Measurements from ENCODE around the gene ARHGEF4. TPM values are rescaled to one million over a fixed set of nuclear protein-coding genes. Genes with fewer than 3 reads are reported as not detected.

The ARHGEF4 gene
- polyA plus RNA-seq, 4 donors: 6.2 to 15.7 (median 7.8) TPM

DNA sequence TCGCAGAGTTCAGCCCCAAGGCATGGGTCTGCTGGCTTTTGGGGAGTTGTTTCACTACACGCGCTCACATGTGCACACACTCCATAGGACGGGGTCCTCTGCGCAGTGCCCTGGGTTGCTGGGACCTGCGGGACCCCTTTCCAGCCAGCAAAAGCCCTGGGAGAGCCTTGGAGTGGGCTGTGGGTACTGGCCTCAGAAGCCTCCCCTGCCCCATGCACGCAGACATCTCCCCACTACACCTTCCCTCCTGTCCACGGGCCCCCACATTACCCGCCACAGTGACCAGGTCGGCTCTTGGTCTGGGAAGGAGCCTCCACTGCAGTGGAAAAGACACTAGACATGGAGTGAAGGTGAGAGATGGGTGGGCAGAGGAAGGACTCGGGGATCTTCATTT lies 208.0 kb downstream of the ARHGEF4 start:
- DNase-seq (ENCODE audit: low read depth in 4 of 4, low spot score in 3 of 4): no peak

DNA sequence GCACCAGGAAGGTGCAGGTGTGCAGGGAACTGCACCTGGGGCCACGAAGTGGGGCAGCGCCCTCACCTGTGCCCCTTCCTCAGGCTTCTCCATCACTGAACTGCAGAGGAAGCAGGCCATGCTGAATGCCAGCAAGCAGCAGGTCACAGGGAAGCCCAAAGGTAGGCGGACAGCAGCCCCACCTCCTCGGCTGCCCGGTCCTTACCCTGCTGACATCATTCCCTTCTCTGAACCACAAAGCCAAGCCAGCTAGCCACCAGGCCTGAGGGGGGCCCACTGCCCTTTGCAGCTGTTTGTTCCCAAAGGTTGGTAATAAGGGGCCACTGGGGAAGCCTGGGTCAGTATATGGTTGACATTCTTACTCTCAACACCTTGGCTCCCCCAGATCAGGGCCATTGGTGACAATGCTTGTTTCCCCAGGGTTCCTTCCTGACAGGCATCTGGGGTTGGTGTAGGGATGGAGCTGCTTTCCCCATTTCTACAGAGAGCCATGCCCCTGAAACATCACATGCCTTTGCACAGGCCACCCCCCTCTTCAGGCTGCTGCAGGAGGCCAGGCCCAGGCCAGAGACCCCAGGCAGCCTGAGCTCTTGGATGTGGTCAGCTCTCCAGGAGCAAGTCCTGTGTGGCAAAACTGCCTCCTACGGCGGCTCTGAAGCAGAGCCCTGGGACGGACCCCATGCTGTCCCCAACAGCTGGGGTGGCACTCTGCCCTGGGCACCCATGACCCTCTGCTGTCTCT lies 208.7 kb downstream of the ARHGEF4 start:
- DNase-seq (ENCODE audit: low read depth in 4 of 4, low spot score in 3 of 4): no peak

DNA sequence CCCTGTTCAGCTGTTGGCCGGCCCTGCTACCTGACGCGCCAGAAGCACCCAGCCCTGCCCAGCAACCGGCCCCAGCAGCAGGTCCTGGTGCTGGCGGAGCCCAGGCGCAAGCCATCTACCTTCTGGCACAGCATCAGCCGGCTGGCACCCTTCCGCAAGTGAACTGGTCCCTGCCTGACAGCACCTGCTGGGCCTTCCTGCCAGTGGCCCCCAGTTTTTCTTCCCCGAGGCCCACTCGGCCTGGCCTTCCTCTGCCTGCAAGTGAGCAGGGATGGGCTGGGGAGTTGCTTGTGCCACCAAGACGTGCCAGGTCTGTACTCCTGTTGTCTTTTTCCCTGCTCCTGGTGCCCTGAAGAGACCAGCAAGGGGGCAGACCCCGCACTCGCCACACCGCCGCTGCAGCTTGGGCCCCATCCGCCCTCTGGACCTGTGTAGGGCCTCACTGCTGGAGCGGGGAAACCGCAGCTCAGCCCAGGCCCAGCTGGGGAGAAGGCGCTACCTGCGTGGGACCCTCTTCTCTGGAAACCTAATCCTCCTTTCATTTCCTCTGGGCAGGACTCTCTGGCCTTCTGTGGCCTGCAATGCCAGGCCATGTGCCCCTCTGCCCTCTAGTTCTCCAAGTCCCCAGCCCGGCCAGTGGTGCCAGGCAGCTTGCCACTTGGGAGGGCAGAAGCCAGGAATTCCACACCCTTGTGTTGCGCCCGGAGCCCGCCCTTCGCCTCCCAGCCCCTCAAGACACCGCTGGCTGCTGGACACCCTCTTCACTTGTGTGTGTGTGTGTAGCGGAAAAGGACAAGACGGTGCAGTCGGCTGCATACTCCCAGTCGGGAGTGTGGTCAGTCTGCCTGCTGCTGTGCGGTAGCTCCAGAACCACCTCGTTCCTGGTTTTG lies 209.6 kb downstream of the ARHGEF4 start:
- DNase-seq (ENCODE audit: low read depth in 4 of 4, low spot score in 3 of 4): no peak

DNA sequence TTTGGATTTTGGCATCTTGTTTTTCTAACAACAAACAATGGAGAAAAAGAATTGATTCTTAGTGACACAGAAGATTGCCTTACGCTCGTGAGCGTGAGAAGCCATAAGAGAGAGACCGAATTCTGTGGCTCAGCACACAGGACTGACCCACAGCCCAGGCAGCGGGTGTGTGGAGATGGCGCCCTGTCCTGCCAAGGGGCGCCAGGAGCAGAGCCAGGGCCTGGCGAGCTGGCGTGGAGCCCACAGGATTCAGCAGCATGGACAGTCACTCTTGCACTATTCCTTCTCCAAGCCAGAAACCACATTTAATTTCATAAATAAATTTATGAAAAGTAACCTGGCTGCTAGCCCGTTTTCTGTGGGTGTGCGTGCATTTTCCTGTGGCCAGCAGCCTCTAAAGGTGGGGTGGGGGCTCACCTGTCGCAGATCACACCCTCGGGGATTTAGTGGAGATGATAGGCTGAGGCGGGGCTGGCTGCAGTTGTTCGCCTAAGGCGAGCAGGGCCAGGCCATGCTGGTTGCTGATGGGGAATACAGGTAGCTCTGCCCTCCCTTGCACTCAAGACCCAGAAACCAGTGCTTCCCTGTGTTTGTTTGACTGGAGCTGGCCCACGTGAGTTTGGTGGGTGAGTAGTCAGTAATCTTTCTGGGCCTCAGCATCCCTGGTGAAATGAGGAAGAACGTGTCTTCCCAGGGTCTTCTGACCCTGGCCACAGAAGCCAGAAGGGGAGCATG lies 210.4 kb downstream of the ARHGEF4 start:
- DNase-seq (ENCODE audit: low read depth in 4 of 4, low spot score in 3 of 4): no peak

DNA sequence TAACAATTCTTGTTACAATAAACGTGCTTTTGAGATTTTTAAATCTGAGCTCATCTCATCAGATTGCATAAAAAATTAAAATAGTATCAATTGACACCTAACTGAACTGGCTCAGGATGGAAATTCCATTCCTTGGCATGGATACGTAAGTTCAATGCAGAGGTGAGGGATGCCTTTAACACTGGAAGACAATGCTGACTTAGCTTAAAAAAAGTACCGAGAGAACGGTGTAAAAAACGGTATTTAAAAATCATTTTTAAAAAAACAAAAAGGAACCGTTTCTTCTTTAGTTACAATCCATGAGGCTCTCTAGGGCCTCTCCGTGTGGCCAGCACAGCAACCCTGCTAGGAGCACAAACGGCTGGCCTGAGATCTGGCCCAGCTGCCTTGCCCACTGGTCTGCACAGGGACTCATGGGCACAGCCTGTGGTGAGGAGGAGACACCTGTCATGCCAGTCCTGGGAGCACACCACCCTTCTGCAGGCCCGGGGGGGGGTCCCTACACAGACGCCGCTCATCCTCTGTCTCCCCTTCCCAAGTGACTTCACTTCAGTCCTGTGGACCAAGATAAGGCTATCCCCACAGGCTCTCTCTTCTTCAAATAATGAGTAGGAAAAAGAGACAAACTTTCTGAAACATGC lies 211.3 kb downstream of the ARHGEF4 start:
- DNase-seq (ENCODE audit: low read depth in 4 of 4, low spot score in 3 of 4): no peak

DNA sequence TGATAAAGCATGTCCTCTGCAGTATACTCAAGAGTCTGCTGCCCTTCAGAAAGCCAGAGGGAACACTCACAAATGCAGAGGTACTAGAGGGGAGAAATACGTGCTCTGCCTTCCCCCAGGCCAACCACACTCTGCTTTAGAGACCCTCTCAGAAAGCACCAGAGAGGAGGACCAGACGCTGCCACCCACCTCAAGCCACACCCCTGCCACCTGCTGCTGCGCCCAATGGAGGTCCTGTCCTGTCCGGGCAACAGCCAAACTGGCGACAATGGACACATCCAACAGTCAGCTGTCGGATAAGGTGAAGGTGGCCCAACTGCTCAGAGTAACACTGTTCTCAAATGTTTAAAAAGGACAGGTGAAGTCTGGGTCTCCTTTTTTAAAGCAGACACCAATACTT lies 211.9 kb downstream of the ARHGEF4 start:
- no peak for DNase-seq (ENCODE audit: low read depth in 4 of 4, low spot score in 3 of 4)

DNA sequence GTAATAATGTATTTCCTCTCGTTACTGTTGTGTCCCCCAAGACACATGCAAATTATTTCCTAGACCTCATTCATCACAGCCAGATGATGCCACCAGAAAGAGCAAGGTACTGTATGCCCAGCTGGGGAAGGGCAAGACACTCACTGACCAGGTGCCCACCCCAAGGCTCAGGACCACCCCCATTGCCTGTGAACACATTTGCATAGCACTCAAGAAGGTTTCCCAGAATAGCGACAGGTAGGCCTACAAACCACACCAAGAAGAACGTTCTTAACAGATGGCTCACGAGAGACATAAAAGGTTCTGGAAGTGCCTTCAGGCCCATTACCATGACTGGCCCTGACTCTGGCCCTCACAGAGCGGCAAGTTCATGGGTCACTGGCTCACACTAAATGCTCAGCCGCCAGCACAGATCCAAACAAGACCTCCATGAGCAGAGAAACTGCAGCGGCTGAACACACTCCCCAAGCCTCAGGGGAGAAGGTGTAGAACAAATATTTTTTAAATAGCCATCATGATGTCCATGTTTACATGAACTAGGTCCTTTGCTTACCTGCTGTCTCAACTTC lies 212.5 kb downstream of the ARHGEF4 start:
- no peak for DNase-seq (ENCODE audit: low read depth in 4 of 4, low spot score in 3 of 4)

DNA sequence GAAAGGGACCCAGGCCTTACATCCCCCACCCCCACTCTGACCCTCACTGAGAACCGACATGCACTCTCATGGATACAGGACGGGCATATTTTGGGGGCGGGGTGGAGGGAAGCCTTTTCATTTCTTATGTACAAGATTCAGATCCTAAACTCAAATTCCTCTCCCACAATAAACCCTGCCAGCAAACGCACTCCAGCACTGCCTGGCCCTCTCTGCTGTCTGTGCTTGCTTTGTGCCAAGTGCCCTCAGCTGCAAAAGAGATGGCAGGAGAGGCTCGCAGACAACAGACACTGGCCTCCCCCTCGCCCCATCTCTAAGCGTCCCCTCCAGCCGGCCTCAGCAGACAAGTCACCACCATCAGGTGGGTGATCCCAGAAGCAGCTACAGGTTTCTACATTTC lies 214.2 kb downstream of the ARHGEF4 start:
- no peak for DNase-seq (ENCODE audit: low read depth in 4 of 4, low spot score in 3 of 4)

DNA sequence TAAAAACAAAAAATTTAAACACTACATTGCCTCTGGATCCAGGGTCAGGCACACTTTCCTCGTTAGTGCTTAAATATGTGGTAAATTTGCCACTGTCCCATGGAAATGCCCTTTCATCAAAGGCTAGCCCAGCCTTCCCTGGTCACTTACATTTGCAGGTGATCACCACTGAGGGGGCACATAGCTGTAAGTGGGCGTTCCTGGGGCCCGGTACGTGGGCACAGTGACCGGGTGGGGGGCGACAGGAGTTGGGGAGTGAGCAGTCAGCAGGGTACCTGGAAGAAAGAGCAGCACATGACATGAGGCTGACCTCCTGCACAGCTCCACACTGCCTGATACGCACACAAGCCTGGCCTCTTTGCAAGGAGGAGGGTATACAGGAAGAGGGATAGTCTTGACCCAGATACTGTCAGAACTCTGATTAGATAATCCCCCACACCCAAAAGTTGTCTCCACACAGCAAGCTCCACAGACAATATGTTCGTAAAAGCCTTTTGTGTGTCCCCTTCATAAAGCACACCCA lies 216.1 kb downstream of the ARHGEF4 start:
- DNase-seq (ENCODE audit: low read depth in 4 of 4, low spot score in 3 of 4): no peak

DNA sequence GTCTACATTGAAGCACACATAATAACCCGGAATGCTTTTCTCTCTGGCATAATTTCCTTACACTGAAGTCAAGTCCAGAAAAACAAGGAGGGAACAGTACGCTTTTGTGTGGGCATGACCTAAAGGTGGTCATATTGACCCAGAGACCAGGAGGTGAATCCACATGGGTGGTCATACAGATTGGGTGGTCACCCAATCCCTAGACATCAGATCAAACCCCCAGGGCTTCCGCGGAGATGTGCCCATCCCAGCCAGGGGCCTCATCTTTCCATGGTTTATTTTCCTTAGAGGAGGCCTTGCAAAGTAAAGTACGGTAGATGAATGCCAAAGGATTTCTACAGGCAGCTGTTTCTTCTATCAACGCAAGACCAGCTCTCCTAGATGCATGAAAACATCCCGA lies 217.8 kb downstream of the ARHGEF4 start:
- DNase-seq (ENCODE audit: low read depth in 4 of 4, low spot score in 3 of 4): no peak

DNA sequence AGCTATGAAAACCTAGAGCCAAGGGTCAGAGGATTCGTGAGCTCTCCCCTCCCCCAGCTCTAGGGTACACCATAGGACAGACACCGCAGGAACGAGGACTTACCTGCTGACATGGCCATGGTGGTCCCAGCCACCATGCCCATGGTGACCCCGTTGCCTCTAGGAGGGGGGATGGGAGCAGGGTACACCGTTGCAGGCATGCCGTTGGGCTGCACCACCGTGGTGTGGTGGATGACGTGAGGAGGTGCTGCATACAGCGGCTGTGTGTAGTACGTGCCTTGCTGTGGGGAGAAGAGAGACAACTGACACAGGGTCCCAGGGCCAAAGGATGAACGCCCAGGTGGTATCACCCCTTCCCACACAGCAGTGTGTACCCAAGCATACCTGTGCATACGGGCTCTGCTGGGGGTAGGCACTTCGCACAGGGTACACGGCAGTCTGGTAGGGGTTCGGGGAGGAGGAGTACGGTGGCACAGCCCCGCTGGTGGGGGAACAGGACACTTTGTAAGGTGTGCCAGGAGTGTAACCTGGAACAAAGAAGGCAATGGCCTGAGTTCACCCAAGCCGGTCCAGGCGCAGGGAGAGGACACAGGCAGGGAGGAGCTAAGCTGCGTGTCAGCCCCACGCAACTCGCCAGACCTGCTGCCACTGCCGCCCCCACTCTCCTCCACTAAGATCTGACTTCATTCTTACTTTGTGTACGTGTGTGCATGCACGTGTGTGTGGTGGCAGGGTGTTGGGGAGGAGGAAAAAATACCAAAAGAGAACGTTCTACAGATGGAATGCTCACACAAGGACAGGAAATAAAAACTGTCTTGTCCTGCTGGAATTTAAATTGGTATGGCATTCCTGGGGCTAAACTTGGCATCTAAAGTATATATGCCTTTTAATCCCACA lies 218.7 kb downstream of the ARHGEF4 start:
- no peak for DNase-seq (ENCODE audit: low read depth in 4 of 4, low spot score in 3 of 4)

DNA sequence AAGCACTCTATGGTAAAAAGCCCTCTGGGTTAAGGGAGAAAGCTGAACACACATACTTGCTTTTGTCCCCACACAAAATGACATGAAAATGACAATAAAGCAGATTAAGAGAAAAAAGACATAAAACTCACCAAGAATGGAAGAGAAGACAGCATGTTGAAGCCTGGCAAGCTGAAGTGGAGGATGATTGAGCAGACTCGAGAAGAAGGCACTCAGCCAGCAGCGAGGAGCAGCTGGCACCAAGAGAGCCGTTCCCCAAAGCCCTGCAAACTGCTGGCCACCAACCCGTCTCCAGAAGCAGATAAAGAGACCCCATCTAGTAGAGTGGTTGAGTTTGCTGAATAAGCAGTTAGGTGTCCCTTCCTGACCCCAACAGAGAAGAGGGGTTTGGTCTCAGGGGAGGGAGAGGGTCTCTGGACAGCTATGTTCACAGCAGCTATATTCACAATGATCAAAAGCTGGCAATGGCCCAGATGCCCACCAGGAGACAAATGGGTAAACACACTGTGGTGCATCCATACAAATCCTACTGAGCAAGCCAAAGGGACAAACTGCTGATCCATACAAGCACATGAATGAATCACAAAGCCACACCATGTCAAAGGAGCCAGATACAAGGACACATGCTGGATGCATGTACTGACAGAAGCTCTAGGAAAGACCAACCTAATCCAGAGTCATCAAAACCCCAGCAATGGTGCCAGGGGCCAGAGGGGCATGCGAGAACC lies 219.7 kb downstream of the ARHGEF4 start:
- no peak for DNase-seq (ENCODE audit: low read depth in 4 of 4, low spot score in 3 of 4)

DNA sequence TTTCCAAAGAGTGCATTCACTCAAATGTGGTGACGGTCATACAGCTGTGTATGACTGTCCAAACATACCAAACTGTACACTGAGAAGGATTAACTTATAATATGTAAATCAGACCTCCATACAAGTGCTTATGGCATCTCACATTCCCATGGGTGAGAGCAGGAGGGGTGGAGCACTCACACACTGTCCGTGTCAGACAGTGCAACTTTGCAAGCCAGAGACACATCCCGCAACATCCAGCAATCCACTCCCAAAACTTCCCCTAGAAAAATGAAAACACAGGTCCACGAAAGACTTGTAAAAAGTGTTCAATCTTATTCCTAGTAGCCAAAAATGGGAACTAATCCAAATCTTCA lies 220.2 kb downstream of the ARHGEF4 start:
- DNase-seq (ENCODE audit: low read depth in 4 of 4, low spot score in 3 of 4): no peak

DNA sequence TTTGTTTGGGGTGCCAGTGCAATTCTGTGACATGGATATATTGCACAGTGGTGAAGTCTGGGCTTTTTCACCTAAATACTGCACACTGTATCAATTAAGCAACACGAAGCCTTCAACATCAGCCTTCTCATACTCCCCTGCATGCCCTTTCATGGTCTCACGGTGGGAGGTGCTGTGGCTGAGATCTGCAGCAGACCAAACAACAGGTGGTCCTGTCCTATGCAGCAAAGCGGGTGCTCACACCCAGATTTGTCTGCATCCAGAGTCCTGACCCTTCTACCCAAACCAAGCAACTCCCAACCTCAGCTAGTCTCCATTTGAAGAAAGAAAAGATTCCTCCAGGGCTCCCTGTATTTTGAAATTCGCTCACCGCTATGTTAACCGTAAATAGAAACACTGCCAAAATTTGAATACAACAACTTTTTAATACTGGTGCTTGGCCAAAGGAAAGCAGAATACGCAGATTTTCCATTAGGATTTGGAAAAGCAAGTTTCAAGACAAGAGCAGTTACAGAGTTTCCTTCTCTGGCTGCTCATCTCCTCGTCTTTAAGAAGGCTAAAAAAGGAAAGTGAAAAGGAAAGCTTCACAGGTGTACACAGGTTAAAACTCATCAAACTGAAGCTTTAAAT lies 221.6 kb downstream of the ARHGEF4 start:
- no peak for DNase-seq (ENCODE audit: low read depth in 4 of 4, low spot score in 3 of 4)

DNA sequence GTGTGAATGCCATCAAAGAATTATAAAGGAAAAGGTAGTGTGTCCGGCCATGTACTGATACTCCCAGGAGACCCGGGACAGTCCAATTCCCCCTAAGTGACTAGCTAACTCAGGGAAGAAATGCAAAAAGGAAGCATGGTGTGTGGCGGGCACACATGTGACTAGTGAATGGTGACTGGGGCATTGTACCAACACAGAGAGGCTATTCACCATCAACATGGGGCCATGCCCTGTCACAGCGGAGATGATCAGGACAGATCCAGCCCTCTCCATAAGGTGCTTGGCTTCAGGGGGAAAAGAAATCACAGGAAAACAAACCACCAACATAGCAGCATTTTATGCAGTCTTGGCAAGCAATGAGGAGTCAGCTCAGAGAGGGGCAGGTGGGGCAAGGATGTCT lies 222.2 kb downstream of the ARHGEF4 start:
- DNase-seq (ENCODE audit: low read depth in 4 of 4, low spot score in 3 of 4): no peak

DNA sequence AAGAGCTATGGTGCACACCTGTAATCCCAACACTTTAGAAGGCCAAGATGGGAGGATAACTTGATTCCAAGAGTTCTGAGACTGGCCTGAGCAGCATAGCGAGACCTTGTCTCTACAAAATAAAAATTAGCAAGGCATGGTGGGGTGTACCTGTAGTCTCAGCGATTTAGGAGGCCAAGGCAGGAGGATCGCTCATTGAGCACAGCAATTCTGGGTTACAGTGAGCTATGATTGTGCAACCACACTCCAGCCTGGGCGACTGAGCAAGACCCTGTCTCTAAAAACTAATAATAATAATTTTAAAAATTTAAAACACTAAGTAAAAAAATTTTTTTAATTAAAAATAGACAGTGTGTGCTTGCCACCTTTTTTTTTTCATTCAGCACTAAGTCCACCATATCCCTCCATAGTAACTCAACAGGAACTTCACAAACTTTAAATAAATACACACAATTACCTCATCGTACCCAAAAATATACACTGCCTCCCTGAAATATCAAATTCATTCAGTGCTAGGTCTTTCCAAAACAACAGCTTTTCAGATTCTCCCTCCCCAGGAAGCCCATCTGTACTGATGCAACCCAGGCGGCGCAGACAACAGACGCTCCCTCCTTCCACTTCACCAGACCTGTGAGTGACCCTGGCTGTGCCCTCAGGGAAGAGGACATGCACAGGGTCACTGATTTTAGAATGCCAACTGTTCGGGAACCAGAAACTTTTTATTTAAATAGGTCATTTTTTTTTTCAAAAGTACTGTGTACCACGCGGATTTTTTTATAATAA lies 227.0 kb downstream of the ARHGEF4 start:
- DNase-seq (ENCODE audit: low read depth in 4 of 4, low spot score in 3 of 4): no peak
